Measurements from ENCODE around the gene ATG9B. TPM values are rescaled to one million over a fixed set of nuclear protein-coding genes. Genes with fewer than 3 reads are reported as not detected.

Gene ATG9B
- polyA plus RNA-seq, 1 of the 3 experiments (the other 2 are of a cell fraction) = 0.67 TPM

GRCh38 chr7:150996376-150997074 lies 27.8 kb downstream of the ATG9B start:
- ChIA-PET POLR2A (no interaction called here), CTCF (interaction anchor here (0.9 to 2.2 kb wide), 7 partner anchors 11 to 127 kb away, joined by 3 to 6 read pairs (median 5); no protein-coding TSS in a partner anchor)
- Histone ChIP-seq H2AFZ (ENCODE audit: low read depth) (no peak overlapping the region), H3K9ac (no peak overlapping the region), H3K4me2 (no peak overlapping the region), H3K9me3 (no peaks in the 10 kb centered on the region), H3K4me3 (ENCODE audit: low read depth in 2 of 2, low read length in 1 of 2) (no peak overlapping the region), H4K20me1 (ENCODE audit: insufficient read depth) (no peaks in the 10 kb centered on the region), H3K27ac (ENCODE audit: low read depth in 2 of 2, low read length in 1 of 2) (no peak overlapping the region), H3K4me1 (ENCODE audit: control insufficient read depth in 1 of 2, insufficient read depth in 2 of 2, low read depth in 1 of 2, low read length in 1 of 2) (peaks cover 0 to 11% of the 10 kb centered on the region in 2 experiments; a peak in 1 of 4 replicates), H3K27me3 (ENCODE audit: insufficient read depth) (no peaks in the 10 kb centered on the region), H3K36me3 (replicated peaks in 1 of 2; ENCODE audit: control insufficient read depth in 1 of 2, insufficient read depth in 2 of 2, low read length in 1 of 2) (no peaks in the 10 kb centered on the region), H3F3A (replicated peaks; ENCODE audit: insufficient read depth) (no peaks in the 10 kb centered on the region), H3K79me2 (ENCODE audit: insufficient read depth) (no peaks in the 10 kb centered on the region), H3K9me2 (no peaks in the 10 kb centered on the region)
- TF ChIP-seq JUND (IDR thresholded peaks at IDR 0.05) (no peak), MAX (IDR thresholded peaks at IDR 0.05; ENCODE audit: low read depth) (no peak), ZBTB33 (IDR thresholded peaks at IDR 0.05; ENCODE audit: borderline replicate concordance, low read depth) (no peak), GABPA (IDR thresholded peaks at IDR 0.05; ENCODE audit: low read depth) (no peak), IRF3 (IDR thresholded peaks at IDR 0.05; ENCODE audit: low read depth, low read length) (no peak), FOXJ3 (CRISPR knock-in tag; IDR thresholded peaks at IDR 0.05) (no peak)
- 71% methylated on average over 22 of the region's 31 CpGs for WGBS (ENCODE audit: low lambda C conversion rate)
- peak; percentile 40 for DNase-seq

- H3K9me2 ChIP-seq = no peaks in the 10 kb centered on the region
- no peak overlapping the region for H2AFZ ChIP-seq (ENCODE audit: low read depth)
- H3K4me1 ChIP-seq (ENCODE audit: control insufficient read depth in 1 of 2, insufficient read depth in 2 of 2, low read depth in 1 of 2, low read length in 1 of 2) = peaks cover 0 to 14% of the 10 kb centered on the region in 2 experiments; a peak in 1 of 4 replicates
- POLR2A ChIA-PET = interaction anchor here (1.1 to 1.9 kb wide), 3 partner anchors 15 to 19 kb away, joined by 4 to 6 read pairs (median 5); no protein-coding TSS in a partner anchor
- 85% methylated on average over 12 of the region's 19 CpGs for WGBS (ENCODE audit: low lambda C conversion rate)
- TF ChIP-seq RAD21 (IDR thresholded peaks at IDR 0.05; ENCODE audit: low read length) (no peak), FOXM1 (IDR thresholded peaks at IDR 0.05; ENCODE audit: low read depth) (no peak), ZBTB33 (IDR thresholded peaks at IDR 0.05; ENCODE audit: borderline replicate concordance, low read depth) (no peak), GATA2 (CRISPR knock-in tag; IDR thresholded peaks at IDR 0.05) (no peak), FOSL2 (IDR thresholded peaks at IDR 0.05; ENCODE audit: borderline replicate concordance, low read depth) (no peak), MEF2A (IDR thresholded peaks at IDR 0.05; ENCODE audit: borderline replicate concordance, low read depth) (no peak), PBX3 (IDR thresholded peaks at IDR 0.05) (no peak), MXI1 (IDR thresholded peaks at IDR 0.05; ENCODE audit: low read depth, low read length) (no peak), NFIC (IDR thresholded peaks at IDR 0.05; ENCODE audit: borderline replicate concordance) (no peak), JUND (IDR thresholded peaks at IDR 0.05) (no peak)
- no peaks in the 10 kb centered on the region for H3K79me2 ChIP-seq (ENCODE audit: insufficient read depth)
- H3K4me2 ChIP-seq = no peak overlapping the region
- H3K9me3 ChIP-seq = no peaks in the 10 kb centered on the region
- no peaks in the 10 kb centered on the region; the same call in 1 of the 2 replicates for H3K27me3 ChIP-seq (ENCODE audit: insufficient read depth)
- H4K20me1 ChIP-seq (ENCODE audit: insufficient read depth) = no peaks in the 10 kb centered on the region
- peak; percentile 54 for DNase-seq
- no peak overlapping the region for H3K4me3 ChIP-seq (ENCODE audit: low read depth in 2 of 2, low read length in 1 of 2)
- H3K9ac ChIP-seq = no peak overlapping the region
- H3F3A ChIP-seq (replicated peaks; ENCODE audit: insufficient read depth) = no peaks in the 10 kb centered on the region
- no peaks in the 10 kb centered on the region for H3K36me3 ChIP-seq (replicated peaks in 1 of 2; ENCODE audit: control insufficient read depth in 1 of 2, insufficient read depth in 2 of 2, low read length in 1 of 2)
- CTCF ChIA-PET = interaction anchor here (0.7 to 7.8 kb wide), 12 partner anchors 10 to 546 kb away, joined by 3 to 205 read pairs (median 8); no protein-coding TSS in a partner anchor
- peak overlapping the region in 1 of 2 experiments; percentile 55; a peak in 1 of 4 replicates for H3K27ac ChIP-seq (ENCODE audit: low read depth in 2 of 2, low read length in 1 of 2)
Observed at GRCh38 chr7:150994838-150995510, 29.3 kb downstream of the ATG9B start.
